WTC11 (cell line): ENCODE measurements around the gene BICDL2.

ENCODE experiments used
- CBFB ChIP-seq: sonication (generic); formaldehyde crosslinking; IDR thresholded peaks from 2 replicates; pipeline ENCODE4 v1.8.1; 2022; ENCODE audit warnings: mild to moderate bottlenecking, low read depth, missing genetic modification reagents
- CREM ChIP-seq: sonication (generic); formaldehyde crosslinking; IDR thresholded peaks from 2 replicates; pipeline ENCODE4 v1.8.1; 2022; ENCODE audit warnings: mild to moderate bottlenecking, missing genetic modification reagents, moderate library complexity
- CTCF ChIP-seq: fragments of 200-600 bp; IDR thresholded peaks from 2 replicates; pipeline ENCODE4 v1.8.0; 2022; ENCODE audit warnings: antibody characterized with exemption
- MAX ChIP-seq: sonication (generic); formaldehyde crosslinking; IDR thresholded peaks from 2 replicates; pipeline ENCODE4 v1.8.0; 2022; ENCODE audit warnings: mild to moderate bottlenecking, missing genetic modification reagents
- NR3C1 ChIP-seq: sonication (generic); formaldehyde crosslinking; conservative IDR thresholded peaks from 2 replicates; pipeline ENCODE4 v1.8.1; 2023; ENCODE audit warnings: low read depth, mild to moderate bottlenecking, missing genetic modification reagents
- TEAD1 ChIP-seq: sonication (generic); formaldehyde crosslinking; IDR thresholded peaks from 2 replicates; pipeline ENCODE4 v1.8.0; 2022; ENCODE audit warnings: mild to moderate bottlenecking, missing genetic modification reagents
- TEAD4 ChIP-seq: sonication (generic); formaldehyde crosslinking; IDR thresholded peaks from 2 replicates; pipeline ENCODE4 v1.8.0; 2022; ENCODE audit warnings: mild to moderate bottlenecking, missing genetic modification reagents

DNA sequence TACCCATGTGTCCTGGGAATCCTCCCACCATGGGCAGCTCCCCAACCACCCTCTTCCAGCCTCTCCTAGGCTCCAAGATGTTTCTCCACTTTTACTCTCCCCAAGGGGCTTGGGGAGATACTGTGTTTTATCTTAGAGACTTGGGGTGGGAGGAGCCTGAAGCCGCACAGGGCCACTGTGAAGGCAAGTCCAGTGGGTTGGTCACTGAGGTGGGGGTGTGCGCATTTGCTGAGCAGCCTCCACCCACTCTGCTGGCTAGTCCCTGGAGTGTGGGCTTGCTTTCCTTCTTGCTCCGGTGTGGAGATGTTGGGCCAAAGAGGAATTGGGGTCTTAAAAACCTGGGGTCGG is 28.1 kb downstream of the BICDL2 start:
- TF ChIP-seq CTCF = no peak
- no peak for TF ChIP-seq CBFB (CRISPR knock-in tag)
- no peak for TF ChIP-seq TEAD4 (CRISPR knock-in tag)
- TF ChIP-seq TEAD1 (CRISPR knock-in tag) = no peak
- TF ChIP-seq CREM (CRISPR knock-in tag) = 0 out of 2 replicates have a peak, but pooled peaks have one; percentile 19
- no peak for TF ChIP-seq NR3C1
- TF ChIP-seq MAX (CRISPR knock-in tag) = no peak
